Neural cell (in vitro differentiated cells): Measurements from ENCODE around the gene OR1S1. TPM values are rescaled to one million over a fixed set of nuclear protein-coding genes. Genes with fewer than 3 reads are reported as not detected.

Experiments
- H2AFZ ChIP-seq: fragments of 200-600, 300-800 bp; sonication (generic), shearing (Covaris generic); 2 replicates; pipeline ENCODE4 v1.6.0; 2014; ENCODE audit warnings: low read depth, mild to moderate bottlenecking, antibody characterized with exemption, low read length, moderate library complexity
- H3F3A ChIP-seq: fragments of 200-600 bp; shearing (Covaris generic); 2 replicates; pipeline ENCODE4 v1.6.1; 2016; ENCODE audit warnings: mild to moderate bottlenecking, moderate library complexity, mixed read lengths, antibody characterized with exemption, low read length; ENCODE audit not compliant: insufficient read depth, poor library complexity, severe bottlenecking
- H3K27ac ChIP-seq: fragments of 200-600, 300-800 bp; sonication (generic), shearing (Covaris generic); 2 replicates; pipeline ENCODE4 v1.5.1; 2014; ENCODE audit warnings: mild to moderate bottlenecking, low read length, moderate library complexity
- H3K27me3 ChIP-seq: fragments of 300-800, 200-600 bp; sonication (generic), shearing (Covaris generic); 2 replicates; pipeline ENCODE4 v1.6.0; 2014; ENCODE audit warnings: mild to moderate bottlenecking, low read depth, low read length, moderate library complexity; ENCODE audit not compliant: insufficient read depth
- H3K36me3 ChIP-seq: fragments of 300-800, 200-600 bp; sonication (generic), shearing (Covaris generic); 2 replicates; pipeline ENCODE4 v1.5.1; 2014; ENCODE audit warnings: mild to moderate bottlenecking, antibody characterized with exemption, low read length, moderate library complexity; ENCODE audit not compliant: insufficient read depth
- H3K4me2 ChIP-seq: fragments of 300-800, 200-600 bp; sonication (generic), shearing (Covaris generic); 2 replicates; pipeline ENCODE4 v1.6.0; 2014; ENCODE audit warnings: mild to moderate bottlenecking, low read length
- H3K4me3 ChIP-seq: fragments of 300-800, 200-600 bp; sonication (generic), shearing (Covaris generic); 2 replicates; pipeline ENCODE4 v1.5.1; 2014; ENCODE audit warnings: mild to moderate bottlenecking, low read length, moderate library complexity
- H3K79me2 ChIP-seq: fragments of 200-600 bp; shearing (Covaris generic); replicated peaks from 2 replicates; pipeline ENCODE4 v1.6.0; 2014; ENCODE audit warnings: mild to moderate bottlenecking, low read length, moderate library complexity; ENCODE audit not compliant: insufficient read depth
- H3K9ac ChIP-seq: fragments of 300-800, 200-600 bp; sonication (generic), shearing (Covaris generic); 2 replicates; pipeline ENCODE4 v1.6.1; 2016; ENCODE audit warnings: mild to moderate bottlenecking, low read length, mixed read lengths
- H3K9me2 ChIP-seq: fragments of 200-600 bp; shearing (Covaris generic); 2 replicates; pipeline ENCODE4 v1.6.1; 2016; ENCODE audit warnings: mild to moderate bottlenecking, low read length, mixed read lengths; ENCODE audit not compliant: insufficient read depth
- H3K9me3 ChIP-seq: fragments of 200-600, 300-800 bp; sonication (generic), shearing (Covaris generic); 2 replicates; pipeline ENCODE4 v1.6.1; 2016; ENCODE audit warnings: mild to moderate bottlenecking, mixed run types, low read length, moderate library complexity, mixed read lengths
- H4K20me1 ChIP-seq: fragments of 200-600 bp; shearing (Covaris generic); 2 replicates; pipeline ENCODE4 v1.6.1; 2016; ENCODE audit warnings: mild to moderate bottlenecking, mixed run types; ENCODE audit not compliant: insufficient read depth
- CTCF ChIP-seq: fragments of 450-650 bp; IDR thresholded peaks from 2 replicates; pipeline ENCODE4 v1.5.1; 2014; ENCODE audit warnings: antibody characterized with exemption, mild to moderate bottlenecking, moderate library complexity; ENCODE audit not compliant: poor library complexity, severe bottlenecking
- EP300 ChIP-seq: fragments of 450-650 bp; conservative IDR thresholded peaks from 2 replicates; pipeline ENCODE4 v1.6.1; 2014; ENCODE audit warnings: antibody characterized with exemption, mild to moderate bottlenecking, moderate library complexity; ENCODE audit not compliant: poor library complexity, severe bottlenecking
- EZH2 ChIP-seq: fragments of 200-600, 300-800 bp; shearing (Covaris generic), sonication (generic); IDR thresholded peaks from 2 replicates; pipeline ENCODE4 v1.6.1; 2014; ENCODE audit warnings: antibody characterized with exemption, low read length, borderline replicate concordance, mild to moderate bottlenecking; ENCODE audit not compliant: insufficient read depth, poor library complexity, severe bottlenecking
- MXI1 ChIP-seq: fragments of 450-650 bp; conservative IDR thresholded peaks from 2 replicates; pipeline ENCODE4 v1.6.1; 2014; ENCODE audit warnings: antibody characterized with exemption, mild to moderate bottlenecking; ENCODE audit not compliant: poor library complexity, severe bottlenecking
- POLR2AphosphoS5 ChIP-seq: IDR thresholded peaks from 2 replicates; pipeline ENCODE4 v1.6.1; 2012
- RAD21 ChIP-seq: fragments of 450-650 bp; conservative IDR thresholded peaks from 2 replicates; pipeline ENCODE4 v1.6.1; 2014; ENCODE audit warnings: antibody characterized with exemption, mild to moderate bottlenecking, moderate library complexity
- SMC3 ChIP-seq: fragments of 450-650 bp; conservative IDR thresholded peaks from 2 replicates; pipeline ENCODE4 v1.6.1; 2014; ENCODE audit warnings: antibody characterized with exemption, mild to moderate bottlenecking, moderate library complexity; ENCODE audit not compliant: poor library complexity
- TAF1 ChIP-seq: IDR thresholded peaks from 2 replicates; pipeline ENCODE4 v1.6.1; 2012; ENCODE audit warnings: low read depth
- polyA plus RNA-seq: library from polyadenylated mRNA; depleted of rRNA; stranded (reverse); fragments of >200 nt; gene quantifications from 2 replicates; pipeline ENCODE4 v1.2.3, GENCODE V29; 2014
- TF ChIP-seq, protein P1 (sequence below): IDR thresholded peaks from 2 replicates; pipeline ENCODE4 v1.6.1; 2012; ENCODE audit warnings: borderline replicate concordance

Gene OR1S1
- polyA plus RNA-seq, 1 donor from 2014 or later, result not detected

DNA sequence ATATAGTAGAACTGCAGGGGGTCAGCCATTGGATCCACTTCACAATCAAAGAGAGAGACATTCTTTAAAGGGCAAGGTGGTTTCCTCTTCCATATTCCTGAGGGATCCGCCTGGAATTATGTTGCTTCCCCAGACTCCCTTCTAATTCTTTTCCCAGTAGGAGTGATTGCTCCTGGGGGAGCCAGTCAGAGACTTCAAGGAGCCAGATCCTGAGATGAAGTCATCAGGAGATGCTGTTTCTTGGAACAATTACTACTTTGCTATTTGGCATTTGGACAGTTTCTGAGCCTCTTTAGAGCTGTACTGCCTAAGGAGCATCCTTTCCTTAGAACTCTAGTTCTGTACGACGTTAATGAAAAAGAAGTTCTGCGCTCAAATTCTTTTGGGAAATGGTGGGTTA lies 25.6 kb upstream of the OR1S1 start:
- no peak overlapping the region for H3K9ac ChIP-seq
- no peaks in the 10 kb centered on the region for H3K9me2 ChIP-seq
- H3K27me3 ChIP-seq, result no peaks in the 10 kb centered on the region
- no peak overlapping the region for H3K4me2 ChIP-seq
- no peak overlapping the region for H3K27ac ChIP-seq
- no peaks in the 10 kb centered on the region for H3F3A ChIP-seq
- H3K4me3 ChIP-seq, result no peak overlapping the region
- H4K20me1 ChIP-seq, result no peaks in the 10 kb centered on the region
- H3K9me3 ChIP-seq, result no peaks in the 10 kb centered on the region
- no peak overlapping the region for H2AFZ ChIP-seq
- no peaks in the 10 kb centered on the region for H3K36me3 ChIP-seq
- TF ChIP-seq EP300, result no peak
- no peak for TF ChIP-seq TAF1
- no peak for TF ChIP-seq MXI1
- no peak for TF ChIP-seq RAD21
- no peak for TF ChIP-seq POLR2AphosphoS5
- no peak for TF ChIP-seq CTCF
- TF ChIP-seq EZH2, result no peak
- TF ChIP-seq, protein P1, sequence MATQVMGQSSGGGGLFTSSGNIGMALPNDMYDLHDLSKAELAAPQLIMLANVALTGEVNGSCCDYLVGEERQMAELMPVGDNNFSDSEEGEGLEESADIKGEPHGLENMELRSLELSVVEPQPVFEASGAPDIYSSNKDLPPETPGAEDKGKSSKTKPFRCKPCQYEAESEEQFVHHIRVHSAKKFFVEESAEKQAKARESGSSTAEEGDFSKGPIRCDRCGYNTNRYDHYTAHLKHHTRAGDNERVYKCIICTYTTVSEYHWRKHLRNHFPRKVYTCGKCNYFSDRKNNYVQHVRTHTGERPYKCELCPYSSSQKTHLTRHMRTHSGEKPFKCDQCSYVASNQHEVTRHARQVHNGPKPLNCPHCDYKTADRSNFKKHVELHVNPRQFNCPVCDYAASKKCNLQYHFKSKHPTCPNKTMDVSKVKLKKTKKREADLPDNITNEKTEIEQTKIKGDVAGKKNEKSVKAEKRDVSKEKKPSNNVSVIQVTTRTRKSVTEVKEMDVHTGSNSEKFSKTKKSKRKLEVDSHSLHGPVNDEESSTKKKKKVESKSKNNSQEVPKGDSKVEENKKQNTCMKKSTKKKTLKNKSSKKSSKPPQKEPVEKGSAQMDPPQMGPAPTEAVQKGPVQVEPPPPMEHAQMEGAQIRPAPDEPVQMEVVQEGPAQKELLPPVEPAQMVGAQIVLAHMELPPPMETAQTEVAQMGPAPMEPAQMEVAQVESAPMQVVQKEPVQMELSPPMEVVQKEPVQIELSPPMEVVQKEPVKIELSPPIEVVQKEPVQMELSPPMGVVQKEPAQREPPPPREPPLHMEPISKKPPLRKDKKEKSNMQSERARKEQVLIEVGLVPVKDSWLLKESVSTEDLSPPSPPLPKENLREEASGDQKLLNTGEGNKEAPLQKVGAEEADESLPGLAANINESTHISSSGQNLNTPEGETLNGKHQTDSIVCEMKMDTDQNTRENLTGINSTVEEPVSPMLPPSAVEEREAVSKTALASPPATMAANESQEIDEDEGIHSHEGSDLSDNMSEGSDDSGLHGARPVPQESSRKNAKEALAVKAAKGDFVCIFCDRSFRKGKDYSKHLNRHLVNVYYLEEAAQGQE, result no peak
- TF ChIP-seq SMC3, result no peak
- no peaks in the 10 kb centered on the region for H3K79me2 ChIP-seq

- Histone ChIP-seq H3F3A (no peaks in the 10 kb centered on the region), H3K27me3 (no peaks in the 10 kb centered on the region), H3K4me3 (no peak within 1 kb of the TSS), H3K36me3 (no peaks in the 10 kb centered on the region), H3K9ac (no peak within 1 kb of the TSS), H4K20me1 (no peaks in the 10 kb centered on the region), H3K9me2 (no peaks in the 10 kb centered on the region), H3K9me3 (no peaks in the 10 kb centered on the region), H2AFZ (no peak within 1 kb of the TSS), H3K27ac (no peak within 1 kb of the TSS), H3K4me2 (no peak within 1 kb of the TSS), H3K79me2 (no peaks in the 10 kb centered on the region)
- TF ChIP-seq, protein P1, result no peak
- no peak for TF ChIP-seq EZH2
- TF ChIP-seq RAD21, result no peak
- no peak for TF ChIP-seq SMC3
- no peak for TF ChIP-seq TAF1
- TF ChIP-seq CTCF, result no peak
- no peak for TF ChIP-seq MXI1
- no peak for TF ChIP-seq POLR2AphosphoS5
- no peak for TF ChIP-seq EP300
These were observed 23.8 kb upstream of the OR1S1 start, which contains the start of gene OR9Q2 for GRCh38 chr11:58188770-58189169. TSS of gene OR9Q2 (plus strand) at chr11:58189070. CDS start at chr11:58190491, 1,421 bp downstream.
